Ovary (tissue), 3 donors: ENCODE results near the gene ABHD6.

Experiments
- CTCF ChIP-seq, 3 donors: fragments of 450-650 bp in 2 of 3; fragments of 200-600 bp in 1 of 3; IDR thresholded peaks; one replicate each; pipeline versions ENCODE4 v1.5.1 to v1.8.0; 2016 to 2022; ENCODE audit warnings: antibody characterized with exemption in 3 of 3, mild to moderate bottlenecking in 1 of 3
- POLR2A ChIP-seq: fragments of 450-650 bp; IDR thresholded peaks from one replicate; pipeline ENCODE4 v1.6.1; 2017; ENCODE audit warnings: antibody characterized with exemption, mild to moderate bottlenecking, moderate library complexity
- donor health status: DM: no; HTN: no; CAD: no.

- TF ChIP-seq CTCF (IDR thresholded peaks at IDR 0.05) (no peak), POLR2A (no peak)
Observed at GRCh38 chr3:58222161-58222724, 15.3 kb upstream of the ABHD6 start.
